CD4-positive, alpha-beta T cell (primary cell): ENCODE data around the gene CR1L. TPM values are rescaled to one million over a fixed set of nuclear protein-coding genes. Genes with fewer than 3 reads are reported as not detected.

Experiments used
- ATAC-seq: fragments of 200-7000 bp; cut with Tn5 transposase; one replicate; pipeline ENCODE4 v1.10.0; 2022; ENCODE audit warnings: mild to moderate bottlenecking; ENCODE audit not compliant: poor library complexity
- CTCF ChIA-PET: fragments of 350-600 bp; sonication (Branson Sonifier 250); formaldehyde crosslinking; loops from one replicate; lab custom pipeline; 2021; ENCODE audit warnings: antibody characterized with exemption, inconsistent platforms; lab: Charles Lee
- POLR2A ChIA-PET: fragments of 350-600 bp; sonication (Branson Sonifier 250); formaldehyde crosslinking; loops from one replicate; lab custom pipeline; 2021; ENCODE audit warnings: antibody characterized with exemption, inconsistent platforms; lab: Charles Lee
- DNase-seq, 14 experiments: peaks; one replicate each; pipeline ENCODE4 v3.0.0-alpha.2; 2013 to 2020; ENCODE audit warnings: mixed read lengths in 2 of 14
- H3K27ac ChIP-seq, 2 donors: one replicate each; pipeline versions ENCODE4 v1.5.1 to v1.7.0; 2013; ENCODE audit warnings: low read length in 2 of 2, low read depth in 1 of 2, mild to moderate bottlenecking in 1 of 2
- H3K27me3 ChIP-seq, 2 experiments: 1 replicate in 1 of 2; 2 replicates in 1 of 2; pipeline versions ENCODE4 v1.6.1 to v1.7.0; 2013; ENCODE audit warnings: low read length in 2 of 2, control low read depth in 1 of 2, mild to moderate bottlenecking in 1 of 2, moderate library complexity in 1 of 2; ENCODE audit not compliant: insufficient read depth in 2 of 2, control insufficient read depth in 1 of 2
- H3K36me3 ChIP-seq: one replicate; pipeline ENCODE4 v1.6.1; 2013; ENCODE audit warnings: low read length, control low read depth; ENCODE audit not compliant: insufficient read depth
- H3K4me1 ChIP-seq: one replicate; pipeline ENCODE4 v1.6.1; 2013; ENCODE audit warnings: low read length, control low read depth; ENCODE audit not compliant: insufficient read depth
- H3K4me3 ChIP-seq: one replicate; pipeline ENCODE4 v1.5.1; 2013; ENCODE audit warnings: mild to moderate bottlenecking, low read length, moderate library complexity
- H3K9me3 ChIP-seq, 2 experiments: 1 replicate in 1 of 2; 2 replicates in 1 of 2; pipeline versions ENCODE4 v1.6.1 to v1.7.0; 2013; ENCODE audit warnings: low read length in 2 of 2, mild to moderate bottlenecking in 2 of 2, control low read depth in 1 of 2, moderate library complexity in 1 of 2; ENCODE audit not compliant: control insufficient read depth in 1 of 2, insufficient read depth in 1 of 2
- H3K27ac Mint-ChIP-seq: one replicate; pipeline ENCODE4 v1.8.0; 2020; ENCODE audit warnings: mixed read lengths
- H3K27me3 Mint-ChIP-seq: one replicate; pipeline ENCODE4 v1.8.0; 2021; ENCODE audit warnings: mixed read lengths
- H3K36me3 Mint-ChIP-seq: one replicate; pipeline ENCODE4 v1.8.0; 2021; ENCODE audit warnings: low read depth, mixed read lengths
- H3K4me1 Mint-ChIP-seq: one replicate; pipeline ENCODE4 v1.8.0; 2021; ENCODE audit warnings: low read depth, mixed read lengths
- H3K4me3 Mint-ChIP-seq: one replicate; pipeline ENCODE4 v1.8.0; 2020; ENCODE audit warnings: mild to moderate bottlenecking, mixed read lengths
- H3K9me3 Mint-ChIP-seq: one replicate; pipeline ENCODE4 v1.8.0; 2020; ENCODE audit warnings: mixed read lengths
- intact Hi-C, 2 experiments: fragments of 100-400 bp; cut with DNase I in 1 of 2; cut with micrococcal nuclease in 1 of 2; formaldehyde crosslinking; loops; one replicate each; pipeline versions ENCODE4 v1.15.1 to v1.9.0; 2023 to 2025; cut with DNase I, micrococcal nuclease
- total RNA-seq, 174 experiments: library from RNA in 2 of 174; stranded (reverse) in 2 of 174; gene quantifications; one replicate each; pipeline ENCODE4 v1.2.3 and lab custom pipeline; 2021 to 2026
- TF ChIP-seq, protein P1 (sequence below): fragments of 200-600 bp; IDR thresholded peaks from one replicate; pipeline ENCODE4 v1.8.0; 2022; ENCODE audit warnings: antibody characterized with exemption, mild to moderate bottlenecking

CR1L gene
- total RNA-seq, 2 experiments from 2014 or later = not detected

- Histone ChIP-seq H3K27ac (no peak overlapping the region), H3K4me1 (peaks cover 10% of the 10 kb centered on the region), H3K4me3 (no peak overlapping the region), H3K9me3 (peaks cover 0 to 8% of the 10 kb centered on the region in 2 experiments), H3K36me3 (no peaks in the 10 kb centered on the region), H3K27me3 (peaks cover 5 to 6% of the 10 kb centered on the region in 2 experiments)
- ChIA-PET CTCF (no interaction called here), POLR2A (no interaction called here)
- Mint-ChIP-seq H3K27ac (no peak overlapping the region), H3K9me3 (no peaks in the 10 kb centered on the region), H3K36me3 (no peaks in the 10 kb centered on the region), H3K4me1 (peaks cover 7% of the 10 kb centered on the region), H3K27me3 (peaks cover 39% of the 10 kb centered on the region), H3K4me3 (peak overlapping the region; percentile 78)
- no peak for ATAC-seq
- DNase-seq = peak in 1 of 14 experiments; percentile 16
- intact Hi-C loops = no loop called here
- TF ChIP-seq, protein P1, sequence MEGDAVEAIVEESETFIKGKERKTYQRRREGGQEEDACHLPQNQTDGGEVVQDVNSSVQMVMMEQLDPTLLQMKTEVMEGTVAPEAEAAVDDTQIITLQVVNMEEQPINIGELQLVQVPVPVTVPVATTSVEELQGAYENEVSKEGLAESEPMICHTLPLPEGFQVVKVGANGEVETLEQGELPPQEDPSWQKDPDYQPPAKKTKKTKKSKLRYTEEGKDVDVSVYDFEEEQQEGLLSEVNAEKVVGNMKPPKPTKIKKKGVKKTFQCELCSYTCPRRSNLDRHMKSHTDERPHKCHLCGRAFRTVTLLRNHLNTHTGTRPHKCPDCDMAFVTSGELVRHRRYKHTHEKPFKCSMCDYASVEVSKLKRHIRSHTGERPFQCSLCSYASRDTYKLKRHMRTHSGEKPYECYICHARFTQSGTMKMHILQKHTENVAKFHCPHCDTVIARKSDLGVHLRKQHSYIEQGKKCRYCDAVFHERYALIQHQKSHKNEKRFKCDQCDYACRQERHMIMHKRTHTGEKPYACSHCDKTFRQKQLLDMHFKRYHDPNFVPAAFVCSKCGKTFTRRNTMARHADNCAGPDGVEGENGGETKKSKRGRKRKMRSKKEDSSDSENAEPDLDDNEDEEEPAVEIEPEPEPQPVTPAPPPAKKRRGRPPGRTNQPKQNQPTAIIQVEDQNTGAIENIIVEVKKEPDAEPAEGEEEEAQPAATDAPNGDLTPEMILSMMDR = no peak
These were observed 725 bp downstream of the CR1L start for GRCh38 chr1:207645635-207646081.

- no peaks in the 10 kb centered on the region for H3K36me3 ChIP-seq
- ChIA-PET CTCF (no interaction called here), POLR2A (no interaction called here)
- Mint-ChIP-seq H3K4me3 (peak overlapping the region; percentile 78), H3K4me1 (peaks cover 7% of the 10 kb centered on the region), H3K9me3 (no peaks in the 10 kb centered on the region), H3K27me3 (peaks cover 39% of the 10 kb centered on the region), H3K27ac (no peak overlapping the region), H3K36me3 (no peaks in the 10 kb centered on the region)
- peaks cover 10% of the 10 kb centered on the region for H3K4me1 ChIP-seq
- intact Hi-C loops = no loop called here
- no peak overlapping the region for H3K4me3 ChIP-seq
- no peak for ATAC-seq
- H3K27ac ChIP-seq = no peak overlapping the region
- TF ChIP-seq, protein P1 = no peak
- peaks cover 0 to 8% of the 10 kb centered on the region in 2 experiments for H3K9me3 ChIP-seq
- DNase-seq = no peak
- peaks cover 5 to 6% of the 10 kb centered on the region in 2 experiments for H3K27me3 ChIP-seq
These were observed 1.2 kb downstream of the CR1L start for GRCh38 chr1:207646171-207646570.

GRCh38 chr1:207646944-207647579, 2.1 kb downstream of the CR1L start:
- ATAC-seq = no peak
- DNase-seq = no peak
- ChIA-PET POLR2A (no interaction called here), CTCF (no interaction called here)
- H3K27me3 Mint-ChIP-seq = peaks cover 34% of the 10 kb centered on the region
- H3K4me1 Mint-ChIP-seq = peaks cover 7% of the 10 kb centered on the region
- Histone ChIP-seq H3K9me3 (peaks cover 0 to 8% of the 10 kb centered on the region in 2 experiments), H3K27me3 (peaks cover 0 to 5% of the 10 kb centered on the region in 2 experiments), H3K4me1 (peaks cover 10% of the 10 kb centered on the region), H3K27ac (no peak overlapping the region), H3K36me3 (no peaks in the 10 kb centered on the region), H3K4me3 (no peak overlapping the region)
- no peaks in the 10 kb centered on the region for H3K36me3 Mint-ChIP-seq
- intact Hi-C loops = no loop called here
- TF ChIP-seq, protein P1 = no peak
- no peaks in the 10 kb centered on the region for H3K9me3 Mint-ChIP-seq
- no peak overlapping the region for H3K27ac Mint-ChIP-seq
- peak overlapping the region; percentile 11 for H3K4me3 Mint-ChIP-seq
